Neural crest cell (in vitro differentiated cells): ENCODE results near the gene FHIP2A. TPM values are rescaled to one million over a fixed set of nuclear protein-coding genes. Genes with fewer than 3 reads are reported as not detected.

Experiments
- DNase-seq: peaks from one replicate; pipeline ENCODE4 v3.0.0; 2021; ENCODE audit warnings: low read depth, mixed read lengths, low spot score
- H3K27ac Mint-ChIP-seq: one replicate; pipeline ENCODE4 v1.8.0; 2021; ENCODE audit warnings: mild to moderate bottlenecking, mixed read lengths; ENCODE audit not compliant: unreplicated experiment
- H3K27me3 Mint-ChIP-seq: 2 replicates; pipeline ENCODE4 v1.8.0; 2021; ENCODE audit warnings: low read depth, mild to moderate bottlenecking, mixed read lengths
- H3K36me3 Mint-ChIP-seq: 2 replicates; pipeline ENCODE4 v1.8.0; 2021; ENCODE audit warnings: low read depth, mild to moderate bottlenecking, mixed read lengths
- H3K4me1 Mint-ChIP-seq: 2 replicates; pipeline ENCODE4 v1.8.0; 2021; ENCODE audit warnings: mixed read lengths
- H3K4me3 Mint-ChIP-seq: one replicate; pipeline ENCODE4 v1.8.0; 2021; ENCODE audit warnings: mild to moderate bottlenecking, mixed read lengths
- H3K9me3 Mint-ChIP-seq: 2 replicates; pipeline ENCODE4 v1.8.0; 2021; ENCODE audit warnings: mixed read lengths
- CTCF ChIP-seq: fragments of 200-600 bp; sonication (generic); conservative IDR thresholded peaks from 2 replicates; pipeline ENCODE4 v1.5.0; 2021; ENCODE audit warnings: antibody characterized with exemption, mild to moderate bottlenecking
- total RNA-seq: library from RNA; stranded (reverse); gene quantifications from 2 replicates; pipeline ENCODE4 v1.2.1, GENCODE V29; 2021

FHIP2A gene
- total RNA-seq, 1 donor from 2014 or later = 17.0 TPM

GRCh38 chr10:114791768-114792167 is 29.8 kb upstream of the FHIP2A start:
- no peak overlapping the region for H3K27ac Mint-ChIP-seq
- DNase-seq = no peak
- H3K4me1 Mint-ChIP-seq = no peaks in the 10 kb centered on the region
- H3K9me3 Mint-ChIP-seq = no peaks in the 10 kb centered on the region
- no peak overlapping the region for H3K4me3 Mint-ChIP-seq
- TF ChIP-seq CTCF = no peak
- H3K27me3 Mint-ChIP-seq = no peaks in the 10 kb centered on the region
- peaks cover 2% of the 10 kb centered on the region for H3K36me3 Mint-ChIP-seq

- no peak overlapping the region for H3K27ac Mint-ChIP-seq
- TF ChIP-seq CTCF = no peak
- peaks cover 2% of the 10 kb centered on the region for H3K9me3 Mint-ChIP-seq
- H3K4me1 Mint-ChIP-seq = no peaks in the 10 kb centered on the region
- no peak for DNase-seq
- H3K4me3 Mint-ChIP-seq = no peak overlapping the region
- peaks cover 3% of the 10 kb centered on the region for H3K36me3 Mint-ChIP-seq
- no peaks in the 10 kb centered on the region for H3K27me3 Mint-ChIP-seq
Measured at GRCh38 chr10:114795039-114795438, 26.5 kb upstream of the FHIP2A start.

- no peak for DNase-seq
- no peak for TF ChIP-seq CTCF
- Mint-ChIP-seq H3K36me3 (peaks cover 3% of the 10 kb centered on the region), H3K9me3 (peaks cover 2% of the 10 kb centered on the region), H3K4me3 (no peak overlapping the region), H3K27me3 (no peaks in the 10 kb centered on the region), H3K27ac (no peak overlapping the region), H3K4me1 (no peaks in the 10 kb centered on the region)
Measured at GRCh38 chr10:114800361-114800760, 21.2 kb upstream of the FHIP2A start.

GRCh38 chr10:114801411-114801813 is 20.2 kb upstream of the FHIP2A start:
- no peak for TF ChIP-seq CTCF
- Mint-ChIP-seq H3K27ac (no peak overlapping the region), H3K4me1 (no peaks in the 10 kb centered on the region), H3K9me3 (peaks cover 2% of the 10 kb centered on the region), H3K4me3 (no peak overlapping the region), H3K36me3 (peaks cover 3% of the 10 kb centered on the region), H3K27me3 (no peaks in the 10 kb centered on the region)
- no peak for DNase-seq

- no peaks in the 10 kb centered on the region for H3K4me1 Mint-ChIP-seq
- H3K9me3 Mint-ChIP-seq = peaks cover 4% of the 10 kb centered on the region
- H3K36me3 Mint-ChIP-seq = no peaks in the 10 kb centered on the region
- no peak for DNase-seq
- TF ChIP-seq CTCF = no peak
- H3K27ac Mint-ChIP-seq = no peak overlapping the region
- H3K4me3 Mint-ChIP-seq = no peak overlapping the region
- no peaks in the 10 kb centered on the region for H3K27me3 Mint-ChIP-seq
Measured at GRCh38 chr10:114802177-114802576, 19.4 kb upstream of the FHIP2A start.
